MM.1S (cell line): ENCODE measurements around the gene FUT8.

Source experiments
- DNase-seq: peaks from one replicate; pipeline ENCODE4 v3.0.0-alpha.2; 2015
- H2AFZ ChIP-seq: fragments of 300-600 bp; sonication (generic); 2 replicates; pipeline ENCODE4 v1.6.0; 2016; ENCODE audit warnings: antibody characterized with exemption, low read length
- H3F3A ChIP-seq: fragments of 300-600 bp; sonication (generic); 2 replicates; pipeline ENCODE4 v1.6.1; 2016; ENCODE audit warnings: mild to moderate bottlenecking, antibody characterized with exemption, low read length, moderate library complexity, mixed read lengths; ENCODE audit not compliant: insufficient read depth
- H3K27ac ChIP-seq: fragments of 300-600 bp; sonication (generic); 2 replicates; pipeline ENCODE4 v1.5.1; 2016; ENCODE audit warnings: mild to moderate bottlenecking, low read length
- H3K27me3 ChIP-seq: fragments of 300-600 bp; sonication (generic); replicated peaks from 2 replicates; pipeline ENCODE4 v1.6.0; 2016; ENCODE audit warnings: low read length; ENCODE audit not compliant: insufficient read depth
- H3K36me3 ChIP-seq: fragments of 300-600 bp; sonication (generic); replicated peaks from 2 replicates; pipeline ENCODE4 v1.6.1; 2016; ENCODE audit warnings: mild to moderate bottlenecking, low read length, mixed read lengths; ENCODE audit not compliant: insufficient read depth
- H3K4me1 ChIP-seq: fragments of 300-600 bp; sonication (generic); 2 replicates; pipeline ENCODE4 v1.6.1; 2016; ENCODE audit warnings: low read length, mixed read lengths
- H3K4me2 ChIP-seq: fragments of 300-600 bp; sonication (generic); 2 replicates; pipeline ENCODE4 v1.6.0; 2016; ENCODE audit warnings: low read depth, low read length
- H3K4me3 ChIP-seq: fragments of 300-600 bp; sonication (generic); 2 replicates; pipeline ENCODE4 v1.5.1; 2016; ENCODE audit warnings: low read length, mixed read lengths
- H3K79me2 ChIP-seq: fragments of 300-600 bp; sonication (generic); 2 replicates; pipeline ENCODE4 v1.6.1; 2016; ENCODE audit warnings: mixed run types, low read length, mixed read lengths
- H3K9ac ChIP-seq: fragments of 300-600 bp; sonication (generic); 2 replicates; pipeline ENCODE4 v1.6.1; 2016; ENCODE audit warnings: low read length, mixed read lengths
- H3K9me2 ChIP-seq: fragments of 300-600 bp; sonication (generic); replicated peaks from 2 replicates; pipeline ENCODE4 v1.6.1; 2016; ENCODE audit warnings: mild to moderate bottlenecking, low read length, mixed read lengths; ENCODE audit not compliant: insufficient read depth
- H3K9me3 ChIP-seq: fragments of 300-600 bp; sonication (generic); replicated peaks from 2 replicates; pipeline ENCODE4 v1.6.1; 2016; ENCODE audit warnings: mild to moderate bottlenecking, low read length, mixed read lengths; ENCODE audit not compliant: insufficient read depth
- H4K20me1 ChIP-seq: fragments of 300-600 bp; sonication (generic); 2 replicates; pipeline ENCODE4 v1.6.1; 2016; ENCODE audit warnings: mild to moderate bottlenecking, low read length, moderate library complexity, mixed read lengths; ENCODE audit not compliant: insufficient read depth
- CTCF ChIP-seq: fragments of 300-600 bp; sonication (generic); IDR thresholded peaks from 2 replicates; pipeline ENCODE4 v1.5.1; 2016; ENCODE audit warnings: antibody characterized with exemption, low read length, mixed read lengths
- EZH2 ChIP-seq: fragments of 300-600 bp; sonication (generic); optimal IDR thresholded peaks from 2 replicates; pipeline ENCODE3; 2017; ENCODE audit warnings: low read depth, mild to moderate bottlenecking, antibody characterized with exemption, low read length, mixed read lengths
- EZH2phosphoT487 ChIP-seq: fragments of 300-600 bp; sonication (generic); IDR thresholded peaks from 2 replicates; pipeline ENCODE4 v1.6.1; 2018; ENCODE audit warnings: antibody characterized with exemption, low read length

FUT8 gene

GRCh38 chr14:65780566-65780965 lies 368.0 kb downstream of the FUT8 start:
- Histone ChIP-seq H4K20me1 (no peaks in the 10 kb centered on the region), H2AFZ (no peak overlapping the region), H3K9me2 (no peaks in the 10 kb centered on the region), H3K9me3 (no peaks in the 10 kb centered on the region), H3K27ac (no peak overlapping the region), H3K4me1 (no peaks in the 10 kb centered on the region), H3F3A (no peaks in the 10 kb centered on the region), H3K36me3 (no peaks in the 10 kb centered on the region), H3K79me2 (no peaks in the 10 kb centered on the region), H3K27me3 (no peaks in the 10 kb centered on the region), H3K4me3 (no peak overlapping the region), H3K4me2 (no peak overlapping the region), H3K9ac (no peak overlapping the region)
- no peak for DNase-seq
- TF ChIP-seq CTCF (no peak), EZH2 (no peak), EZH2phosphoT487 (no peak)

GRCh38 chr14:65783101-65783500 lies 370.6 kb downstream of the FUT8 start:
- no peaks in the 10 kb centered on the region for H3K79me2 ChIP-seq
- no peak overlapping the region for H3K27ac ChIP-seq
- no peak for DNase-seq
- no peaks in the 10 kb centered on the region for H3K9me2 ChIP-seq
- H3F3A ChIP-seq, result no peaks in the 10 kb centered on the region
- TF ChIP-seq CTCF, result no peak
- no peak for TF ChIP-seq EZH2phosphoT487
- no peak for TF ChIP-seq EZH2
- H3K36me3 ChIP-seq, result no peaks in the 10 kb centered on the region
- no peaks in the 10 kb centered on the region for H3K9me3 ChIP-seq
- H3K4me2 ChIP-seq, result no peak overlapping the region
- H3K9ac ChIP-seq, result no peak overlapping the region
- H4K20me1 ChIP-seq, result no peaks in the 10 kb centered on the region
- H3K4me1 ChIP-seq, result no peaks in the 10 kb centered on the region
- H2AFZ ChIP-seq, result no peak overlapping the region
- no peaks in the 10 kb centered on the region for H3K27me3 ChIP-seq
- H3K4me3 ChIP-seq, result no peak overlapping the region

GRCh38 chr14:65783576-65783975 lies 371.0 kb downstream of the FUT8 start:
- Histone ChIP-seq H4K20me1 (no peaks in the 10 kb centered on the region), H3K27me3 (no peaks in the 10 kb centered on the region), H3K36me3 (no peaks in the 10 kb centered on the region), H3K4me2 (no peak overlapping the region), H3K4me3 (no peak overlapping the region), H3K9ac (no peak overlapping the region), H3K9me2 (no peaks in the 10 kb centered on the region), H3K4me1 (no peaks in the 10 kb centered on the region), H3F3A (no peaks in the 10 kb centered on the region), H3K27ac (no peak overlapping the region), H3K9me3 (no peaks in the 10 kb centered on the region), H3K79me2 (no peaks in the 10 kb centered on the region), H2AFZ (no peak overlapping the region)
- TF ChIP-seq EZH2phosphoT487, result no peak
- TF ChIP-seq CTCF, result no peak
- TF ChIP-seq EZH2, result no peak
- no peak for DNase-seq

- Histone ChIP-seq H3K4me2 (no peak overlapping the region), H3K9ac (no peak overlapping the region), H4K20me1 (no peaks in the 10 kb centered on the region), H3K9me3 (no peaks in the 10 kb centered on the region), H3K4me1 (no peaks in the 10 kb centered on the region), H3K9me2 (no peaks in the 10 kb centered on the region), H3K4me3 (no peak overlapping the region), H3K27me3 (no peaks in the 10 kb centered on the region), H3K79me2 (no peaks in the 10 kb centered on the region), H2AFZ (no peak overlapping the region), H3F3A (no peaks in the 10 kb centered on the region), H3K27ac (no peak overlapping the region), H3K36me3 (no peaks in the 10 kb centered on the region)
- DNase-seq, result no peak
- TF ChIP-seq CTCF, result no peak
- no peak for TF ChIP-seq EZH2
- no peak for TF ChIP-seq EZH2phosphoT487
Observed at GRCh38 chr14:65784574-65784973, 372.0 kb downstream of the FUT8 start.
